Measurements from ENCODE around the gene TTC38. TPM values are rescaled to one million over a fixed set of nuclear protein-coding genes. Genes with fewer than 3 reads are reported as not detected.
"Not testable (repeated sequence)": the region's sequence is repeated elsewhere in the genome, so short reads cannot be mapped to it uniquely, and the experiment has no call there.

Gene TTC38
- total RNA-seq, 2 experiments from 2014 or later = 20.0 to 25.1 TPM

GRCh38 chr22:46247443-46247975 lies 20.3 kb upstream of the TTC38 start:
- H3K27ac Mint-ChIP-seq = no peak overlapping the region
- H3K9me3 Mint-ChIP-seq (ENCODE audit: insufficient read depth) = no peaks in the 10 kb centered on the region
- CTCF ChIA-PET = no interaction called here

GRCh38 chr22:46250035-46250782 lies 17.6 kb upstream of the TTC38 start, which contains the start of gene CDPF1:
Gene CDPF1 (minus strand): TSS chr22:46250293. CDS start chr22:46248284, 2,009 bp downstream.
- Mint-ChIP-seq H3K4me1 (ENCODE audit: low read depth) (peaks cover 35% of the 10 kb centered on the region), H3K9me3 (ENCODE audit: insufficient read depth) (no peaks in the 10 kb centered on the region), H3K27me3 (ENCODE audit: low read depth) (no peaks in the 10 kb centered on the region), H3K27ac (peak within 1 kb of the TSS; percentile 84), H3K4me3 (peak within 1 kb of the TSS; percentile 77), H3K36me3 (ENCODE audit: low read depth) (peaks cover 12% of the 10 kb centered on the region)
- ChIA-PET POLR2A (interaction anchor here (0.6 to 1.8 kb wide), 6 partner anchors 9 to 46 kb away, joined by 3 to 10 read pairs (median 4); partner anchors contain the start of genes GTSE1 and TTC38), CTCF (interaction anchor here (0.7 to 1.9 kb wide), 11 partner anchors 11 to 244 kb away, joined by 3 to 11 read pairs (median 4); partner anchors contain the start of gene TTC38)
- ATAC-seq (peak; percentile 96), DNase-seq (peak; percentile 90)

More at GRCh38 chr22:46247443-46247975, 20.3 kb upstream of the TTC38 start:
- POLR2A ChIA-PET = no interaction called here
- no peaks in the 10 kb centered on the region for H3K27me3 Mint-ChIP-seq (ENCODE audit: low read depth)
- ATAC-seq = no peak
- no peak for DNase-seq
- H3K4me1 Mint-ChIP-seq (ENCODE audit: low read depth) = peaks cover 29% of the 10 kb centered on the region
- no peak overlapping the region for H3K4me3 Mint-ChIP-seq
- H3K36me3 Mint-ChIP-seq (ENCODE audit: low read depth) = peaks cover 20% of the 10 kb centered on the region

- Mint-ChIP-seq H3K4me3 (peak overlapping the region; percentile 77), H3K36me3 (ENCODE audit: low read depth) (peaks cover 10% of the 10 kb centered on the region), H3K27ac (peak overlapping the region; percentile 84), H3K9me3 (ENCODE audit: insufficient read depth) (no peaks in the 10 kb centered on the region), H3K4me1 (ENCODE audit: low read depth) (peaks cover 35% of the 10 kb centered on the region), H3K27me3 (ENCODE audit: low read depth) (no peaks in the 10 kb centered on the region)
- DNase-seq (no peak), ATAC-seq (no peak)
- POLR2A ChIA-PET = interaction anchor here (0.8 to 1.8 kb wide), 4 partner anchors 9 to 46 kb away, joined by 3 to 10 read pairs (median 4); partner anchors contain the start of gene GTSE1
- CTCF ChIA-PET = interaction anchor here (0.7 to 1.9 kb wide), 9 partner anchors 11 to 245 kb away, joined by 3 to 11 read pairs (median 4); partner anchors contain the start of gene TTC38
Observed at GRCh38 chr22:46250783-46251125, 17.1 kb upstream of the TTC38 start.

DNA sequence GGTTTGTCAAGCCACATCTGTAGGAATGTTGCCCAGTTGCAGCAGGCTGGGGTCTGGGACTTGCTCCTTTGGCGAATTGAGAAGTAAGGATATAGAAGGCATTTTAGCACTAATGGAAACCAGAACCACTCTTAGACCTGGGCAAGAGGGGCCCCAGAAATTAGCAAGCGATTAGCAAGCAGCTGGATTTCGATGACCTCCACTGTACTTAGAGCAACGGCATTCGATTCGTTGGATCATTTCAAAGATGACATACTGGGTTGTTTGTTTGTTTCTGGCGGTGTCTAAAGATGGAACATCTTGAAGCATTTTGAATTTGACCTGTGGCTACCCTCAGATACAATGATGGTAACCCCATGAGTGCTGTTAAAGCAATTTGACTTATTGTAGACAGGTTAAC lies 16.5 kb upstream of the TTC38 start:
- Mint-ChIP-seq H3K27ac (peak overlapping the region; percentile 84), H3K27me3 (ENCODE audit: low read depth) (peaks cover 1% of the 10 kb centered on the region), H3K4me1 (ENCODE audit: low read depth) (peaks cover 35% of the 10 kb centered on the region), H3K9me3 (ENCODE audit: insufficient read depth) (no peaks in the 10 kb centered on the region), H3K4me3 (peak overlapping the region; percentile 77), H3K36me3 (ENCODE audit: low read depth) (peaks cover 10% of the 10 kb centered on the region)
- no peak for DNase-seq
- CTCF ChIA-PET = interaction anchor here (1.0 to 1.8 kb wide), 2 partner anchors 17 to 99 kb away, joined by 3 to 5 read pairs; no protein-coding TSS in a partner anchor
- POLR2A ChIA-PET = interaction anchor here (1.8 kb wide), 1 partner anchor 45 kb away, joined by 10 read pairs; the partner anchor contains the start of gene GTSE1
- ATAC-seq = no peak

DNA sequence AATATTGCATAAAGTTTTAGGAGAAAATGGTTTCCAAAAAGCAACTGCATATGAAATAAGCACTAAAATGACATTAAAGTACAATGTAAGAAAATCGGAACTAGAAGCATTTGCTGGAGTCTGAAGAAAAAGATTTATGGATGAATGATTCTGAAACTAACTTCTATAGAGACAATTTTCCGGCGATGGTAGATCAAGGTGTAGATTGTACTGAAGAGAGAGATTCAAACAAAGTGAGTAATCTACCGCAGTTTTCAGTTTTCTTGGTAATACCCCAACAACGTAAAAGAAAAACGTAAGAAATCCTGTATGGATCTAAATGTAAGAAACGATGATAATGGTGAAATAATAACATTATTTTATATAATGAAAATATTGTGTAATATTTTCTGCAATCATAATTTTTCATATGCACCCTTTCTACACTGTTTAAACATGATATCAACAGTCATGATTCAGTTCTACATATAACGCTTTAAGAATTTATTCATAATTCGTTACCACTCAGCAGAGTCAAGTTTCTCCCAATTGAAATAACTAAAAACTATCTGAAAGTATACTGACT lies 15.9 kb upstream of the TTC38 start:
- Mint-ChIP-seq H3K4me1 (ENCODE audit: low read depth) (peaks cover 35% of the 10 kb centered on the region), H3K4me3 (peak overlapping the region; percentile 77), H3K27ac (peak overlapping the region; percentile 84), H3K9me3 (ENCODE audit: insufficient read depth) (no peaks in the 10 kb centered on the region), H3K27me3 (ENCODE audit: low read depth) (peaks cover 7% of the 10 kb centered on the region), H3K36me3 (ENCODE audit: low read depth) (peaks cover 7% of the 10 kb centered on the region)
- CTCF ChIA-PET = interaction anchor here (1.0 kb wide), 1 partner anchor 17 kb away, joined by 3 read pairs; no protein-coding TSS in a partner anchor
- ATAC-seq (no peak), DNase-seq (no peak)
- POLR2A ChIA-PET = no interaction called here

GRCh38 chr22:46256358-46256958 lies 11.3 kb upstream of the TTC38 start:
- POLR2A ChIA-PET = no interaction called here
- Mint-ChIP-seq H3K27ac (no peak overlapping the region), H3K4me3 (no peak overlapping the region), H3K36me3 (ENCODE audit: low read depth) (peaks cover 5% of the 10 kb centered on the region), H3K27me3 (ENCODE audit: low read depth) (peaks cover 50% of the 10 kb centered on the region), H3K4me1 (ENCODE audit: low read depth) (peaks cover 12% of the 10 kb centered on the region), H3K9me3 (ENCODE audit: insufficient read depth) (no peaks in the 10 kb centered on the region)
- CTCF ChIA-PET = no interaction called here
- DNase-seq (no peak), ATAC-seq (no peak)

- ATAC-seq (no peak), DNase-seq (no peak)
- CTCF ChIA-PET = no interaction called here
- H3K27me3 Mint-ChIP-seq (ENCODE audit: low read depth) = peaks cover 73% of the 10 kb centered on the region
- H3K27ac Mint-ChIP-seq = no peak overlapping the region
- no peak overlapping the region for H3K4me3 Mint-ChIP-seq
- POLR2A ChIA-PET = interaction anchor here (0.6 kb wide), 1 partner anchor 751 kb away, joined by 3 read pairs; no protein-coding TSS in a partner anchor
- peaks cover 8% of the 10 kb centered on the region for H3K4me1 Mint-ChIP-seq (ENCODE audit: low read depth)
- H3K36me3 Mint-ChIP-seq (ENCODE audit: low read depth) = peaks cover 16% of the 10 kb centered on the region
- H3K9me3 Mint-ChIP-seq (ENCODE audit: insufficient read depth) = peaks cover 6% of the 10 kb centered on the region
Observed at GRCh38 chr22:46259374-46259773, 8.4 kb upstream of the TTC38 start.

- Mint-ChIP-seq H3K4me1 (ENCODE audit: low read depth) (peaks cover 5% of the 10 kb centered on the region), H3K36me3 (ENCODE audit: low read depth) (peaks cover 17% of the 10 kb centered on the region), H3K9me3 (ENCODE audit: insufficient read depth) (peaks cover 9% of the 10 kb centered on the region), H3K27ac (no peak overlapping the region), H3K4me3 (no peak overlapping the region), H3K27me3 (ENCODE audit: low read depth) (peaks cover 76% of the 10 kb centered on the region)
- ChIA-PET POLR2A (interaction anchor here (0.6 kb wide), 1 partner anchor 752 kb away, joined by 3 read pairs; no protein-coding TSS in a partner anchor), CTCF (no interaction called here)
- ATAC-seq (no peak), DNase-seq (no peak)
Observed at GRCh38 chr22:46260038-46260437, 7.8 kb upstream of the TTC38 start.

GRCh38 chr22:46262449-46263215 lies 5.2 kb upstream of the TTC38 start:
- peak; percentile 72 for ATAC-seq
- peak overlapping the region; percentile 12 for H3K4me3 Mint-ChIP-seq
- H3K27me3 Mint-ChIP-seq (ENCODE audit: low read depth) = peaks cover 75% of the 10 kb centered on the region
- ChIA-PET POLR2A (no interaction called here), CTCF (no interaction called here)
- peak; percentile 39 for DNase-seq
- peaks cover 11% of the 10 kb centered on the region for H3K4me1 Mint-ChIP-seq (ENCODE audit: low read depth)
- peaks cover 24% of the 10 kb centered on the region for H3K36me3 Mint-ChIP-seq (ENCODE audit: low read depth)
- H3K27ac Mint-ChIP-seq = no peak overlapping the region
- H3K9me3 Mint-ChIP-seq (ENCODE audit: insufficient read depth) = peaks cover 19% of the 10 kb centered on the region

DNA sequence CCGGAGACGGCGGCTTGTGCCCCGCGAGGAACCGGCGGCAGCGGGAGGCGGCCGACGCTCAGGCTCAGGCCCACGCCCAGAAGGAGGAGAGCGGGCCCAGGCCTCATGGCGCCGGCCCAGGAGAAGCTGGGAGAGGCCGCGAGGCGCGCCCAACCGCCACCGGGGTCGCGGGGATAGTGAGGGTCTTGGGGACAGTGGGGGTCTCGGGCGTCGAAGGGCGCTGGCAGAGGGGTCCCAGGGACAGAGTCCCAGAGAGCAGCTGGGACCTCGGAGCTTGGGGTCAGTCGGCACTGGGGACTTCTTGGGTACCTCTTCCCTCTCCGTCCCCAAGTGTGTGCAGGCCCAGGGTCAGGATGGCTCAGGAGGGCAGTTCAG lies 4.6 kb upstream of the TTC38 start, which contains the start of gene PKDREJ:
Gene PKDREJ (minus strand): TSS at position 128 of the 375 bp plus-strand sequence. CDS start 21 bp downstream, at position 107.
- ChIA-PET POLR2A (no interaction called here), CTCF (no interaction called here)
- Mint-ChIP-seq H3K9me3 (ENCODE audit: insufficient read depth) (peaks cover 19% of the 10 kb centered on the region), H3K36me3 (ENCODE audit: low read depth) (peaks cover 25% of the 10 kb centered on the region), H3K4me3 (peak within 1 kb of the TSS; percentile 12), H3K27me3 (ENCODE audit: low read depth) (peaks cover 70% of the 10 kb centered on the region), H3K4me1 (ENCODE audit: low read depth) (peaks cover 12% of the 10 kb centered on the region), H3K27ac (no peak within 1 kb of the TSS)
- DNase-seq (no peak), ATAC-seq (no peak)

GRCh38 chr22:46264520-46264919 lies 3.3 kb upstream of the TTC38 start:
- H3K4me1 Mint-ChIP-seq (ENCODE audit: low read depth) = peaks cover 22% of the 10 kb centered on the region
- H3K9me3 Mint-ChIP-seq (ENCODE audit: insufficient read depth) = peaks cover 19% of the 10 kb centered on the region
- POLR2A ChIA-PET, DNase-seq, ATAC-seq, H3K4me3 Mint-ChIP-seq, CTCF ChIA-PET, H3K27ac Mint-ChIP-seq: not testable (repeated sequence)
- H3K36me3 Mint-ChIP-seq (ENCODE audit: low read depth) = peaks cover 27% of the 10 kb centered on the region
- peaks cover 58% of the 10 kb centered on the region for H3K27me3 Mint-ChIP-seq (ENCODE audit: low read depth)
